HG02798 (cell line): ENCODE data around the gene RMND5B.
"Not testable (repeated sequence)": the region's sequence is repeated elsewhere in the genome, so short reads cannot be mapped to it uniquely, and the experiment has no call there.

Source experiments
- ATAC-seq: cut with Tn5 transposase; IDR thresholded peaks from one replicate; pipeline ENCODE4 v1.9.1; 2021; ENCODE audit warnings: mild to moderate bottlenecking; ENCODE audit not compliant: unreplicated experiment, poor library complexity

Gene RMND5B

GRCh38 chr5:178130576-178131445 lies at the start of gene RMND5B:
RMND5B (plus strand) TSS chr5:178131014; CDS start chr5:178138120, 7,106 bp downstream.
- peak; percentile 92 for ATAC-seq

DNA sequence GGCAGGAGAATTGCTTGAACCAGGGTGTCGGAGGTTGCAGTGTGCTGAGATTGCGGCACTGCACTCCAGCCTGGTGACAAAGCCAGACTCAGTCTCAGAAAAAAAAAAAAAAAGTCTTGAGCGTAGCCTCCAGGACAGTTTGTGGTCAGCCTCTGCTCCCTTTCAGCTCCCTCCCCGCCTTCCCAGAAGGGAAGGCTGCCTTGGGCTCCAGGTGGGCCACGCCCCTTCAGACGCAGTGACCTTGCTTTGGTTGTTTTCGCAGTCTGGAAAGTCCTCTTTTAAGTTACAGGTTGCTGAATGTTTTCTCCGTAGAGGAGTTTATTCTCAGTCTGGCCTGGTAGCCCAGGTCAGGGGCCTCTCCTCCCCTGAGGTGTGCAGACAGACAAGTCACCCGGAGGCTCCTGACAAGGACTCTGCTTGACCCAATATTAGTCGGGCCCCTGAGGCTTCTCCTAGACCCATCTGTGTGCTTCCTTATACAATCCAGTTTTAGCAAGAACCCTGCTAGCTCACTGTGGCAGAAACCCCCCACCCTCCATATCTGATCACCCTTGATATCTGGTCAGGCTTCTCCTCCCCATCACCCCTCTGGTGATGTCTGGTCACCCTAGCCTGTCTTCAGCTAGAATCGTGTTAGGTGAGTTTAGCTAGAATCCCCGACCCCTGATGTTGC lies 49.1 kb upstream of the RMND5B start:
- no peak for ATAC-seq

DNA sequence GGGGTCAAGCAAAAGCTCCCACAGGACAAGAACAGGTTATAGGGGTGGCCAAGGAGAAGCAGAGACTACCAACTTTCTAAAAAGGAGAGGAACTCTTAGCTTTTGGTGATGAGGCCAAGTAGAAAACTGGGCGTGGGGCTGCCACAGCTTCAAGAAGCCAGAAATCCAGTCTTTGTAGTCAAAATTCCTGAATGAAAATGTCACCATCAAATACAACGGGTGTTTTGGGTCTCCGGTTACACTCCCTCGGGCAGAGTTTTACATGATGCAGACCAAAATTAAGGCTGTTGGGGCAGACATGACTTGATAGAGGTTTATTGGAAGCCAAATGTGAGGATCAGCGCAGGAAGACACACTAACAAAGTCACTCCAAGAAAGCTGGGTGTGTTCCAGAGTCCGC lies 46.9 kb upstream of the RMND5B start:
- no peak for ATAC-seq

DNA sequence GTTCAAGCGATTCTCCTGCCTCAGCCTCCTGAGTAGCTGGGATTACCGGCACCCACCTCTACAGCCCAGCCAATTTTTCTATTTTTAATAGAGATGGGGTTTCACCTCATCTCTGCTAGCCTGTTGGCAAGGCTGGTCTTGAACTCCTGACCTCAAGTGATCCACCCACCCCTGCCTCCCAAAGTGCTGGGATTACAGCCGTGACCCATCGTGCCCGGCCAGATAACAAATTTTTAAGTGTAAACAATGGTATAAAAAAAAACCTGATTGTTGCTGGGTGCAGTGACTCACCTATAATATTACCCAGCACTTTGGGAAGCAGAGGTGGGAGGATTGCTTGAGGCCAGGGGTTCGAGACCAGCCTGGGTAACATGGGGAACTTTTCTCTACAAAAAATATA lies 45.5 kb upstream of the RMND5B start:
- no peak for ATAC-seq

- ATAC-seq, result no peak
These were observed 44.5 kb upstream of the RMND5B start for GRCh38 chr5:178086266-178086665.

DNA sequence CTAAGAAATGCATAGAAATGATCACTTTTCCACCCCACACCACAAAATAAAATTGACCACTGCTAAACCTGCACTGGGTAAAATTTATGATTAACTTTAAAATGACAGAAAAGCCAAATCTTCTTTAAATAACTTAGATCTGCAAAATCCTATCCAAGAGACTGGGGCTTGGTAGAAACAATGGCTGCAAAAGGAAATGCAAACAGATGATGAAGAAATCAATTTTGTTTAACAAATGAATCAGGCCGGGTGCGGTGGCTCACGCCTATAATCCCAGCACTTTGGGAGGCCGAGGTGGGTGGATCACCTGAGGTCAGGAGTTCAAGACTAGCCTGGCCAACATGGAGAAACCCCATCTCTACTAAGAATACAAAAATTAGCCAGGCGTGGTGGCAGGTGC lies 43.6 kb upstream of the RMND5B start:
- ATAC-seq, result not testable (repeated sequence)

DNA sequence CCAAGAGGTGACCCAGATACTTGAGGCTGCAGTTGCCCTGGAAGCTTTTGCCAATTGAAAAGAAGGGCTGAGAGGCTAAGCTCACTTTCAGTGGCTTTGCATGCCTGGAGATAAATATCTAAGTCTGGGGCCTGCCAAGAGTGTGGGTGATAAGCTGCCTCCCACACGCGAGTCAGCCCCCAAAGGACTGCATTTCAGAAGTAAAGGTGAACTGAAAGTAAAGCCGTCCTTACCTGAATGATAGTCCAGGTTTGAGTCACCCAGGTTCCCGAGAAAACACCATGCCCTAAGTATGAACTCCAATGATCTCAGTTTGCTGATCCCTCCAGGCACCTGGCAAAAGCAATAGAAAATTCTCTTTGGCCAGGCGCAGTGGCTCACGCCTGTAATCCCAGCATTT lies 40.0 kb upstream of the RMND5B start:
- ATAC-seq, result no peak

DNA sequence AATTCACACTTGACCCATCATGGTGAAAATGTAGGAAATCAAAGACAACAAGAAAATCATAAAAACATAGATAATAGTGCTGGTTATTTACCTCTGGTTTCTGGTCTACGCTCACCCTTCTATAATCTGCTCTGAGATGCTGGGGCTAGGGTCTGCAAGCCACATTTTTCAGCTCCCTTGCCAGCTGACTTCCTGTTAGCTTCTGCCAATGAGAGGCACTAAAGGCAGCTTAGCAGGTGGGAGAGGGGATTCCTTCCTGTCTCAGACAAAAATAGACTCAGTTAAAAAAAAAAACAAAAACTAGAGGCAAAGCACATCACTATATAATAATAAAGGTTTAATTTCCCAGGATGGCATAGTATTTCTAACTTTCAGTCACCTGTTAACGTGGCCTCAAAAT lies 37.7 kb upstream of the RMND5B start:
- ATAC-seq, result no peak

DNA sequence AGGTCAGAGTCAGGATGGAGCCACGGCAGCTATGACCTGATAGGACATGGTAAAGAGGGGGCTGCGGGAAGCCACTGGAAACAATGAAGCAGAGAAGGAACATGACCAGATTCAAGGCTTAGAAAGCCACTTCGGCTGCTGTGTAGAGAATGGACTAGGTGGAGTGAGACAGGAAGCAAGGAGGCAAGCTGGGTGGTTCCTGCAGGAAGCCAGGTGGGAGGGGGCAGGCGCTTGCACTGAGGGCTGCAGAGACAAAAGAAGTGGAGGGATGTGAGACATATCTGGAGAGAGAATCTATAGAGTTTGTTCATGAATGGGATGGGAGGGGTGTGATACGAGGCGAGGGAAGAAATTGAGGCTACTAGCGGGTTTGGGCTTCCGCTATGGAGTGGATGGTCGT lies 36.5 kb upstream of the RMND5B start:
- ATAC-seq, result no peak

- ATAC-seq, result no peak
These were observed 32.1 kb upstream of the RMND5B start for GRCh38 chr5:178098685-178099084.

DNA sequence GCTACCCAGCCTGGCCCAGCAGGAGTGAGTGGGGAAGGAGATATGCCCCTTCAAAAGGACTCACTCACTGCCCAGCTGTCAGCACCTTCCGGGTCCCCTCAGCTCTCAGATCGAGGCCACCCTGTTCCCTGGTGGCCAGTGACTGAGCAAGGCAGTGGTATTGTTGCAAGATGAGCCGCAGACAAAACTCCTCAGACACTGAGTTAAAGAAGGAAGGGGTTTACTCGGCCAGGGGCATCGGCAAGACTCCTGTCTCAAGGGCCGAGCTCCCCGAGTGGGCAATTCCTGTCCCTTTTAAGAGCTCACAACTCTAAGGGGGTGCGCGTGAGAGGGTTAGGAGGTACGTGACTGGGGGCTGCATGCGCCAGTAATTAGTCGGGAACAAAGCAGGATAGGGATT lies 27.2 kb upstream of the RMND5B start:
- ATAC-seq, result no peak

DNA sequence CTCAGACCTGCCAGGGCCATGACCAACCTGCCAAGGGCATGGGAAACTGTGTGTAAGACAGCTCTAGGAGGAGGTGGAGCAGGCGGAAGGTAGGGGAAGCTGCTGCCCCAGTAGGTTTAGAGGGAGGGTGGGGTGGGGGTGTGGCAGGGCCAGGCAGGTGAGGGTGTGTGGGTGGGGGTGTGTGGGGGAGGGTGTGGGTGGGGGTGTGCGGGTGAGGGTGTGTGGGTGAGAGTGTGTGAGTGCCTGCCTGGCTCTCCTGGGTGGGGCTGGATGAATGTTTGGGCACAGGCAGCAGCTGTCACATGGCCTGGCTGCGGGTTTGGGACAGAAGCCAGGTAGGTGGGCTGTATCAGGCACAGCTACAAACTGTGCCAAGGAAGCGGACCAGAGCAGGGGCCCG lies 26.3 kb upstream of the RMND5B start:
- ATAC-seq, result no peak

DNA sequence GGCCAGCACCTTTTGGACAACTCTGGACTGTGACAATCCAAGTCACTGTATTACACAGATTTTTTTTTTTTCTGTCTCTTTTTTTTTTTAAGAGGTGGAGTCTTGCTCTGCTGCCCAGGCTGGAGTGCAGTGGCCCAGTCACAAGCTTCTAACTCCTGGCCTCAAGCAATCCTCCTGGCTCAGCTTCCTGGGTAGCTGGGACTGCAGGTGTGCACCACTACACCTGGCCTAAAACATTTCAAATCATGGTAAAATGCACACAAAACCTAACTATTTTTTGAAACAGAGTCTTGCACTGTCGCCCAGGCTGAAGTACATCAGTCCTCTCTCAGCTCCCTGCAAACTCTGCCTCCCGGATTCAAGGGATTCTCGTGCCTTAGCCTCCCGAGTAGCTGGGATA lies 24.7 kb upstream of the RMND5B start:
- ATAC-seq, result no peak

- no peak for ATAC-seq
These were observed 24.1 kb upstream of the RMND5B start for GRCh38 chr5:178106556-178107239.

DNA sequence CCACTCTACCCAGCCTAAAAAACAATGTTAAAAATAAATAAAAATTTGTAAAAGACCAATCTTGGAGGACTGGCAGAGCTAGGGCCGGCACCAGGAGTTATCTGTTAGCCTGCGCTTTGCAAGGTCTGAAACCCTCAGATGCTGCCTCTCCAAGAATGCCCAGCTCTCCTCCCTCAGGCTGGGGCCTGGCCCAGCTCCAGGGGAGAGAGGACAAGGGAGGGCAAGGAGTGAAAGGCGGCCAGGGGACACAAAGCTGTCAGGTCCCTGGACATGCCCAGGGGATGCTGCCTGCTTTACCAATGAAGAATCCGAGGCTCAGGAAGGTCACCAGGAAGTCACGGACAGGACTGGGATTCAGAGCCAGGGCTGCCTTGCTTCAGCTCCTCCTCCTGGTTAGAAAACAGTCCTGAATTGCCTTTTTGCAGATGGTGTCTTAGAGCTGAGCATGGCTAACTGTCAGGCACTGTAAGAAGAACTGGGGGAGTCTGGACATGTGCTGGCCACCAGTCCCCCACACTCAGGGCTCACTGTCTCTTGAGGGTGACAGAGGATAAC lies 23.0 kb upstream of the RMND5B start:
- ATAC-seq, result no peak

DNA sequence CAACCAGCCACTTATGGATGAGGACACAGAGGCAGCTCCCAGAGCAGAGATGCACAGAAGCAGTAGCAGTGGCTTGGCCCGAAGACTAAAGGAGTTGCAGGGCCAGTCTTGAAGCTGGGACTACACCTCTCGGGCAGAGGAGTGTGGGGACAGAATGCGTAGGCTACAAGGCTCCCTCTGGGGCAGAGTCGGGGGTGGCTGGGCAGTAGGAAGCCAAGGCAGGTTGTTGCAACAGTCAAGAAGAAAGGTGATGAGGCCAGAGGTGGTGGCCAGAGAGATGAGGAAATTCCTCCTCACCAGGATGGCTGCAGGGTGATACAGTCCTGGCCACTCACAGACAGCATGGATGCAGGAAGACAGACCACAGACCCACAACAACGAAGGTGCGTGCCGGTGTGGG lies 22.4 kb upstream of the RMND5B start:
- no peak for ATAC-seq

DNA sequence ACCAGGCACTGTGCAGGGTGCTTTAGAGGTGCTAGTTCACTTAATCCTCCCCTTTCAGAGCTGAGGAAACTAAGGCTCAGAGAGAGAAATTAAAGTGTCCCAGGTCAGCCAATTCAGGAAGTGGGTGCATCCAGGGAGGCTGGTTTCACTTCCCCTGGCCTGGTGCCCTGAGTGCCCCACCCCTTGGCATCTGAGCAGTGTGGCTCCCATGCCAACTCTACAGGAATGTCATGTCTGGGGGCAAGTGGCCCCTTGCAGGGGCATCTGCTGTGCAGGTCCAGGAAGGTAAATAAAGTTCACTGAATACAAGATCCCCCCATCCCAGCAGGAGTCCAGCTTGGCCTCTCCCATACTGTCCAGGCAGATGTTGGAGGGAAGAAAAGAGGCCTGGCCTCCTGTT lies 21.8 kb upstream of the RMND5B start:
- ATAC-seq, result no peak

GRCh38 chr5:178110511-178110910 lies 20.3 kb upstream of the RMND5B start:
- ATAC-seq, result no peak

GRCh38 chr5:178111925-178112324 lies 18.9 kb upstream of the RMND5B start:
- no peak for ATAC-seq

GRCh38 chr5:178112545-178112944 lies 18.3 kb upstream of the RMND5B start:
- ATAC-seq, result no peak
